Vagina (tissue), 2 donors: ENCODE data around the gene ZBTB20.

Experiments
- POLR2A ChIP-seq, 2 donors: fragments of 450-650 bp; IDR thresholded peaks; one replicate each; pipeline ENCODE4 v1.6.1; 2017; ENCODE audit warnings: antibody characterized with exemption in 2 of 2, mild to moderate bottlenecking in 2 of 2, moderate library complexity in 2 of 2
- POLR2AphosphoS5 ChIP-seq, 2 donors: sonication (generic); formaldehyde crosslinking; IDR thresholded peaks; one replicate each; pipeline ENCODE4 v1.9.0; 2017; ENCODE audit warnings: antibody characterized with exemption in 2 of 2, mild to moderate bottlenecking in 2 of 2, low read depth in 1 of 2; ENCODE audit not compliant: insufficient read depth in 1 of 2
- TF ChIP-seq, protein P1 (sequence below), 3 experiments: fragments of 450-650 bp in 2 of 3; fragments of 200-600 bp in 1 of 3; sonication (generic) in 1 of 3; IDR thresholded peaks; one replicate each; pipeline ENCODE4 v1.5.1; 2017 to 2019; ENCODE audit warnings: antibody characterized with exemption in 3 of 3, mild to moderate bottlenecking in 2 of 3, moderate library complexity in 2 of 3

DNA sequence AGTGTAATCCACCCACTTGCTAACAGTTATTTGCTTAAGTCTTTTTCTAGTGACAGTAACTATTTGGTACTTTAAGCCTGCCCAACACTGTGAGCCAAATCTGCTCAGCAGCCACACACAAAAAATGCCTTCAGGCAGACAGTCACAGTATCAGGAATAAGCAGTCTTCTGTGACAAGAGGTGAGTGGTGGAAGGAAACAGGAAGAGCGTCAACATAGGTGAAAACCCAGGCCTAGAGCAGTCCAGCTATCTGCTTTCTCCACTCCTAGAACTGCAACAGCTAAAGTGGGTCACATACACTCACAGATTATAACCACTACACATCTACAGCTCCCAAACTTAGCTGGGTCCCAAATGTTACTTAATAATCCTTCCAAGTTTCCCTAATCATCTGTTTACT, 213.7 kb downstream of the ZBTB20 start:
- TF ChIP-seq, protein P1, sequence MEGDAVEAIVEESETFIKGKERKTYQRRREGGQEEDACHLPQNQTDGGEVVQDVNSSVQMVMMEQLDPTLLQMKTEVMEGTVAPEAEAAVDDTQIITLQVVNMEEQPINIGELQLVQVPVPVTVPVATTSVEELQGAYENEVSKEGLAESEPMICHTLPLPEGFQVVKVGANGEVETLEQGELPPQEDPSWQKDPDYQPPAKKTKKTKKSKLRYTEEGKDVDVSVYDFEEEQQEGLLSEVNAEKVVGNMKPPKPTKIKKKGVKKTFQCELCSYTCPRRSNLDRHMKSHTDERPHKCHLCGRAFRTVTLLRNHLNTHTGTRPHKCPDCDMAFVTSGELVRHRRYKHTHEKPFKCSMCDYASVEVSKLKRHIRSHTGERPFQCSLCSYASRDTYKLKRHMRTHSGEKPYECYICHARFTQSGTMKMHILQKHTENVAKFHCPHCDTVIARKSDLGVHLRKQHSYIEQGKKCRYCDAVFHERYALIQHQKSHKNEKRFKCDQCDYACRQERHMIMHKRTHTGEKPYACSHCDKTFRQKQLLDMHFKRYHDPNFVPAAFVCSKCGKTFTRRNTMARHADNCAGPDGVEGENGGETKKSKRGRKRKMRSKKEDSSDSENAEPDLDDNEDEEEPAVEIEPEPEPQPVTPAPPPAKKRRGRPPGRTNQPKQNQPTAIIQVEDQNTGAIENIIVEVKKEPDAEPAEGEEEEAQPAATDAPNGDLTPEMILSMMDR (IDR thresholded peaks at IDR 0.05): no peak
- TF ChIP-seq POLR2A (IDR thresholded peaks at IDR 0.05) (no peak), POLR2AphosphoS5 (IDR thresholded peaks at IDR 0.05; ENCODE audit: insufficient read depth in 1 of 2, low read depth in 1 of 2) (no peak)
